Fibroblast of lung (primary cell): ENCODE measurements around the gene PYGB. TPM values are rescaled to one million over a fixed set of nuclear protein-coding genes. Genes with fewer than 3 reads are reported as not detected.
A peak's percentile ranks its signal among the peaks of the same experiment; 100 is the strongest.

ENCODE experiments used
- DNase-seq, 2 donors: peaks; one replicate each; pipeline versions ENCODE4 v3.0.0 to v3.0.0-alpha.2; 2010; ENCODE audit warnings: low read depth in 2 of 2
- H2AFZ ChIP-seq: 2 replicates; pipeline ENCODE4 v1.5.1; 2012; ENCODE audit warnings: low read length, control low read depth, inconsistent platforms
- H3K27ac ChIP-seq: 2 replicates; pipeline ENCODE4 v1.5.1; 2011; ENCODE audit warnings: low read length, control low read depth; ENCODE audit not compliant: insufficient read depth
- H3K27me3 ChIP-seq: 2 replicates; pipeline ENCODE4 v1.5.1; 2011; ENCODE audit warnings: mild to moderate bottlenecking, low read length; ENCODE audit not compliant: control insufficient read depth, insufficient read depth
- H3K36me3 ChIP-seq: 2 replicates; pipeline ENCODE4 v1.5.1; 2011; ENCODE audit warnings: low read length; ENCODE audit not compliant: control insufficient read depth, insufficient read depth
- H3K4me1 ChIP-seq: 2 replicates; pipeline ENCODE4 v1.5.1; 2011; ENCODE audit warnings: low read length; ENCODE audit not compliant: control insufficient read depth, insufficient read depth; ENCODE audit errors: extremely low read depth
- H3K4me2 ChIP-seq: 2 replicates; pipeline ENCODE4 v1.5.1; 2011; ENCODE audit warnings: low read length, control low read depth; ENCODE audit not compliant: insufficient read depth; ENCODE audit errors: extremely low read depth
- H3K4me3 ChIP-seq, 4 experiments: fragments of 200-600 bp in 1 of 4; sonication (generic) in 1 of 4; replicated peaks in 1 of 4; 2 replicates each; pipeline ENCODE4 v1.5.1; 2011 to 2016; ENCODE audit warnings: low read length in 4 of 4, low read depth in 3 of 4, mild to moderate bottlenecking in 3 of 4, control low read depth in 2 of 4, inconsistent platforms in 1 of 4, mixed read lengths in 1 of 4; ENCODE audit not compliant: insufficient read depth in 1 of 4; ENCODE audit errors: control extremely low read depth in 1 of 4
- H3K79me2 ChIP-seq: 2 replicates; pipeline ENCODE4 v1.5.1; 2012; ENCODE audit warnings: mild to moderate bottlenecking, low read length, inconsistent platforms; ENCODE audit not compliant: control insufficient read depth, insufficient read depth
- H3K9ac ChIP-seq: 2 replicates; pipeline ENCODE4 v1.5.1; 2011; ENCODE audit warnings: mild to moderate bottlenecking, low read length, control low read depth; ENCODE audit not compliant: insufficient read depth
- H3K9me3 ChIP-seq: 2 replicates; pipeline ENCODE4 v1.5.1; 2012; ENCODE audit warnings: low read depth, low read length; ENCODE audit not compliant: control insufficient read depth, insufficient read depth
- H4K20me1 ChIP-seq: 2 replicates; pipeline ENCODE4 v1.5.1; 2011; ENCODE audit warnings: low read length; ENCODE audit not compliant: control insufficient read depth, insufficient read depth; ENCODE audit errors: extremely low read depth
- CTCF ChIP-seq, 2 donors: IDR thresholded peaks in 1 of 2; conservative IDR thresholded peaks in 1 of 2; 1 replicate in 1 of 2; 2 replicates in 1 of 2; pipeline ENCODE4 v1.5.1; 2011 to 2012; ENCODE audit warnings: low read length in 2 of 2, control low read depth in 1 of 2, inconsistent platforms in 1 of 2, low read depth in 1 of 2, mild to moderate bottlenecking in 1 of 2
- EZH2 ChIP-seq: IDR thresholded peaks from 2 replicates; pipeline ENCODE4 v1.5.1; 2012; ENCODE audit warnings: low read length, control low read depth, mild to moderate bottlenecking; ENCODE audit errors: missing control alignments
- polyA plus RNA-seq, 2 donors: library from polyadenylated mRNA; depleted of rRNA in 1 of 2; stranded (reverse) in 1 of 2; unstranded in 1 of 2; fragments of >200 nt; gene quantifications; 2 replicates each; pipeline ENCODE4 v1.2.1, GENCODE V29; 2011 to 2012; ENCODE audit warnings: missing spikeins in 1 of 2
- total RNA-seq: library from RNA; depleted of rRNA; stranded (reverse); fragments of >200 nt; gene quantifications from 2 replicates; pipeline ENCODE4 v1.2.1, GENCODE V29; 2014

The PYGB gene
- total and polyA plus RNA-seq, 2 donors (not counting 1 experiment from before 2014, with no cell fraction given): 37.0 to 89.5 TPM

- no peaks in the 10 kb centered on the region for H3K79me2 ChIP-seq
- H3K4me2 ChIP-seq: no peak overlapping the region
- H3K4me1 ChIP-seq: peaks cover 18% of the 10 kb centered on the region
- H3K9me3 ChIP-seq: no peaks in the 10 kb centered on the region
- H4K20me1 ChIP-seq: no peaks in the 10 kb centered on the region
- no peaks in the 10 kb centered on the region for H3K27me3 ChIP-seq
- H3K27ac ChIP-seq: no peak overlapping the region
- TF ChIP-seq CTCF (conservative IDR thresholded peaks at IDR 0.05 in 1 of 2, IDR thresholded peaks at IDR 0.05 in 1 of 2; ENCODE audit: low read depth in 1 of 2, low read length in 2 of 2) (peak; percentile 35 to 36), EZH2 (no peak)
- H3K36me3 ChIP-seq: peaks cover 27% of the 10 kb centered on the region
- DNase-seq: peak in 1 of 2 donors; percentile 49
- no peak overlapping the region for H3K4me3 ChIP-seq
- H2AFZ ChIP-seq: no peak overlapping the region
- H3K9ac ChIP-seq: no peak overlapping the region
Measured at GRCh38 chr20:25296094-25297093, 48.5 kb downstream of the PYGB start.

- Histone ChIP-seq H2AFZ (no peak overlapping the region), H3K4me3 (no peak overlapping the region), H3K9me3 (no peaks in the 10 kb centered on the region), H3K27ac (no peak overlapping the region), H3K4me2 (no peak overlapping the region), H3K36me3 (peaks cover 23% of the 10 kb centered on the region), H3K4me1 (peaks cover 18% of the 10 kb centered on the region), H3K9ac (no peak overlapping the region), H4K20me1 (no peaks in the 10 kb centered on the region), H3K79me2 (no peaks in the 10 kb centered on the region), H3K27me3 (no peaks in the 10 kb centered on the region)
- no peak for DNase-seq
- no peak for TF ChIP-seq CTCF (conservative IDR thresholded peaks at IDR 0.05 in 1 of 2, IDR thresholded peaks at IDR 0.05 in 1 of 2; ENCODE audit: low read depth in 1 of 2, low read length in 2 of 2)
- TF ChIP-seq EZH2: no peak
Measured at GRCh38 chr20:25297141-25297905, 49.4 kb downstream of the PYGB start.

- H4K20me1 ChIP-seq: no peaks in the 10 kb centered on the region
- H3K9me3 ChIP-seq: no peaks in the 10 kb centered on the region
- peaks cover 18% of the 10 kb centered on the region for H3K4me1 ChIP-seq
- no peaks in the 10 kb centered on the region for H3K79me2 ChIP-seq
- peak overlapping the region; percentile 18 for H3K27ac ChIP-seq
- H3K27me3 ChIP-seq: no peaks in the 10 kb centered on the region
- no peak overlapping the region for H2AFZ ChIP-seq
- no peak for TF ChIP-seq EZH2
- no peak for TF ChIP-seq CTCF (conservative IDR thresholded peaks at IDR 0.05 in 1 of 2, IDR thresholded peaks at IDR 0.05 in 1 of 2; ENCODE audit: low read depth in 1 of 2, low read length in 2 of 2)
- no peak overlapping the region for H3K9ac ChIP-seq
- H3K4me2 ChIP-seq: no peak overlapping the region
- peak in 1 of 2 donors; percentile 63 for DNase-seq
- H3K4me3 ChIP-seq: no peak overlapping the region
- peaks cover 19% of the 10 kb centered on the region for H3K36me3 ChIP-seq
Measured at GRCh38 chr20:25299806-25300205, 51.9 kb downstream of the PYGB start.
